Measurements from ENCODE around the gene SNAPC5. TPM values are rescaled to one million over a fixed set of nuclear protein-coding genes. Genes with fewer than 3 reads are reported as not detected.

SNAPC5 gene, protein sequence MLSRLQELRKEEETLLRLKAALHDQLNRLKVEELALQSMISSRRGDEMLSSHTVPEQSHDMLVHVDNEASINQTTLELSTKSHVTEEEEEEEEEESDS
- 36.4 TPM for total RNA-seq (2021; ENCODE audit: unreplicated experiment)
- polyA plus RNA-seq (2012; ENCODE audit: insufficient read length) = 56.4 TPM
- Bru-seq, nascent RNA = percentile 87 among the genes with signal in this experiment
- percentile 78 among the genes with signal in this experiment for BruChase-seq, experiment 1, labeled RNA remaining after a 2-hour chase
- percentile 87 among the genes with signal in this experiment for BruChase-seq, experiment 2, labeled RNA remaining after a 6-hour chase
- long read RNA-seq, transcript SNAPC5-201 (2 exons, 794 nt) = minor isoform, 16 of 52 reads
- long read RNA-seq, transcript SNAPC5-202 (3 exons, 1,002 nt) = major isoform, 20 of 52 reads
- long read RNA-seq, partial matches to known transcripts = 0 of 52 reads
- long read RNA-seq, other reads (novel, unspliced or antisense) = 15 of 52 reads

DNA sequence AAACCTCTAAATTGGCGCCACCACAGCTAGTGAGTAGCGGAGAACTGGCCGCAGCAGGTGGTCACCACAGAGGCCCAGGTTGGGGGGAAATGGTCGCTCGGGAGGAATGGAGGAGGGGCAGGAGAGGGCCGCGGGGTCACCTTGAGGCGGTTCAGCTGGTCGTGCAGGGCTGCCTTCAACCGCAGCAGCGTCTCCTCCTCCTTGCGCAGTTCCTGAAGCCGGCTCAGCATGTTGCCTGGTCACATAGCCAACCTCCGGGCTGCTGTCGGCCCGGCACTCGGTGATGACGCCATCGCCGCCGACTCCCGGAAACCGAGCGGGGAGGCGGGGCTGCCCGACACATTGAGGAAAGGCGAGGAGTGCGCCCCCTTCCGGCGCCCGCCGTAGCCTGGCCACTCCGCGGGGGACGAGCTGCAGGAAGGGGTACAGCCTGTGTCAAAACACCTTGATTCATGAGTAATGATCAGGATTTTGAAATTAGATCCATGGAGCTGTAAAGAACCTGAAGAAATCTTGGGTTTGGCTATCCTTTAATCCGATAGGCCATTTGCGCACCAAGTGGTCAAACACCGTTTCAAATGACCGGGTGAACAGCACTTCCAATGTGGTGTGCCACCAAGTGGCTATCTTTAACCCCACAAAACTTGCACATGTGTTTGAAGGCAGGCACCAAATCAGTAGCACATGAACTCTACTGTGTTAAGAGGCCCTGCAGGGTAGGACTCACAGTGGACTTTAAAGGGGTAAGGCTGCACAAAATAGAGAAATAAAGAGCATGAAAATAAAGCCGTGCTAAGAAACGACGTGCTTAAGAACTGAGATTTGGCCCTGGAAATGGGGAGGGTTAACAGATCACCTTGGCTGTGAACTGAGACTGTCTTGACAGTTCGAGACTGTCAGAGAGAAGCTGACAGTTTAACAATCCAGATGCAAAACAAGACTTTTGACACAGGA lies at the start of gene SNAPC5:
Gene SNAPC5 (minus strand): TSS at position 261 of the 954 bp plus-strand sequence. CDS start 31 bp downstream, at position 230.
- DNase-seq (ENCODE audit: low read depth, low spot score) (peak; percentile 87), ATAC-seq (peak; percentile 92)
- no peaks in the 10 kb centered on the region for H3K27me3 ChIP-seq (ENCODE audit: control insufficient read depth, insufficient read depth, low read length)
- peaks cover 46% of the 10 kb centered on the region for H3K36me3 ChIP-seq (ENCODE audit: control insufficient read depth, insufficient read depth, low read length)
- TF ChIP-seq TCF7L2 (IDR thresholded peaks at IDR 0.05; ENCODE audit: low read depth, low read length) = peak; percentile 61
- peak; percentile 98 for TF ChIP-seq SIN3A (IDR thresholded peaks at IDR 0.05; ENCODE audit: borderline replicate concordance, insufficient read depth, low read depth, low read length)
- TF ChIP-seq, protein P1, sequence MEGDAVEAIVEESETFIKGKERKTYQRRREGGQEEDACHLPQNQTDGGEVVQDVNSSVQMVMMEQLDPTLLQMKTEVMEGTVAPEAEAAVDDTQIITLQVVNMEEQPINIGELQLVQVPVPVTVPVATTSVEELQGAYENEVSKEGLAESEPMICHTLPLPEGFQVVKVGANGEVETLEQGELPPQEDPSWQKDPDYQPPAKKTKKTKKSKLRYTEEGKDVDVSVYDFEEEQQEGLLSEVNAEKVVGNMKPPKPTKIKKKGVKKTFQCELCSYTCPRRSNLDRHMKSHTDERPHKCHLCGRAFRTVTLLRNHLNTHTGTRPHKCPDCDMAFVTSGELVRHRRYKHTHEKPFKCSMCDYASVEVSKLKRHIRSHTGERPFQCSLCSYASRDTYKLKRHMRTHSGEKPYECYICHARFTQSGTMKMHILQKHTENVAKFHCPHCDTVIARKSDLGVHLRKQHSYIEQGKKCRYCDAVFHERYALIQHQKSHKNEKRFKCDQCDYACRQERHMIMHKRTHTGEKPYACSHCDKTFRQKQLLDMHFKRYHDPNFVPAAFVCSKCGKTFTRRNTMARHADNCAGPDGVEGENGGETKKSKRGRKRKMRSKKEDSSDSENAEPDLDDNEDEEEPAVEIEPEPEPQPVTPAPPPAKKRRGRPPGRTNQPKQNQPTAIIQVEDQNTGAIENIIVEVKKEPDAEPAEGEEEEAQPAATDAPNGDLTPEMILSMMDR (IDR thresholded peaks at IDR 0.05) = peak; percentile 99
- TF ChIP-seq, protein P2, sequence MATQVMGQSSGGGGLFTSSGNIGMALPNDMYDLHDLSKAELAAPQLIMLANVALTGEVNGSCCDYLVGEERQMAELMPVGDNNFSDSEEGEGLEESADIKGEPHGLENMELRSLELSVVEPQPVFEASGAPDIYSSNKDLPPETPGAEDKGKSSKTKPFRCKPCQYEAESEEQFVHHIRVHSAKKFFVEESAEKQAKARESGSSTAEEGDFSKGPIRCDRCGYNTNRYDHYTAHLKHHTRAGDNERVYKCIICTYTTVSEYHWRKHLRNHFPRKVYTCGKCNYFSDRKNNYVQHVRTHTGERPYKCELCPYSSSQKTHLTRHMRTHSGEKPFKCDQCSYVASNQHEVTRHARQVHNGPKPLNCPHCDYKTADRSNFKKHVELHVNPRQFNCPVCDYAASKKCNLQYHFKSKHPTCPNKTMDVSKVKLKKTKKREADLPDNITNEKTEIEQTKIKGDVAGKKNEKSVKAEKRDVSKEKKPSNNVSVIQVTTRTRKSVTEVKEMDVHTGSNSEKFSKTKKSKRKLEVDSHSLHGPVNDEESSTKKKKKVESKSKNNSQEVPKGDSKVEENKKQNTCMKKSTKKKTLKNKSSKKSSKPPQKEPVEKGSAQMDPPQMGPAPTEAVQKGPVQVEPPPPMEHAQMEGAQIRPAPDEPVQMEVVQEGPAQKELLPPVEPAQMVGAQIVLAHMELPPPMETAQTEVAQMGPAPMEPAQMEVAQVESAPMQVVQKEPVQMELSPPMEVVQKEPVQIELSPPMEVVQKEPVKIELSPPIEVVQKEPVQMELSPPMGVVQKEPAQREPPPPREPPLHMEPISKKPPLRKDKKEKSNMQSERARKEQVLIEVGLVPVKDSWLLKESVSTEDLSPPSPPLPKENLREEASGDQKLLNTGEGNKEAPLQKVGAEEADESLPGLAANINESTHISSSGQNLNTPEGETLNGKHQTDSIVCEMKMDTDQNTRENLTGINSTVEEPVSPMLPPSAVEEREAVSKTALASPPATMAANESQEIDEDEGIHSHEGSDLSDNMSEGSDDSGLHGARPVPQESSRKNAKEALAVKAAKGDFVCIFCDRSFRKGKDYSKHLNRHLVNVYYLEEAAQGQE (IDR thresholded peaks at IDR 0.05; ENCODE audit: insufficient read depth in 1 of 2, low read depth in 2 of 2, low read length in 1 of 2) = no peak
- TF ChIP-seq POLR2AphosphoS5 (IDR thresholded peaks at IDR 0.05; ENCODE audit: low read depth, low read length) = peak; percentile 97
- no TSS peak for BruUV-seq (replicated peaks)
- peaks cover 47% of the 10 kb centered on the region for H3K4me1 ChIP-seq (ENCODE audit: control insufficient read depth, insufficient read depth, low read length)
- ChIA-PET CTCF (interaction anchor here (0.5 to 1.1 kb wide), 3 partner anchors 14 to 161 kb away, joined by 3 to 4 read pairs (median 3); no protein-coding TSS in a partner anchor), POLR2A (interaction anchor here (0.5 to 1.0 kb wide), 4 partner anchors 90 to 1716 kb away, joined by 3 to 6 read pairs (median 4); partner anchors contain the start of gene TIPIN)
- peak within 1 kb of the TSS; percentile 76 to 99 for H3K4me3 ChIP-seq (ENCODE audit: low read depth in 2 of 2, low read length in 2 of 2)
- intact Hi-C loops (cut with micrococcal nuclease; ENCODE audit: unreplicated experiment) (loop anchor here (5.0 kb wide), 1 partner anchor 110 kb away; the partner anchor contains the start of gene MAP2K1), in situ Hi-C loops (cut with HindIII; ENCODE audit: low pct_unique_long_range_greater_than_20kb, low sequenced_read_pairs) (no loop called here)
- H3K27ac ChIP-seq (ENCODE audit: low read length) = peak within 1 kb of the TSS; percentile 93
- no peaks in the 10 kb centered on the region for H3K9me3 ChIP-seq (ENCODE audit: control insufficient read depth, insufficient read depth, low read depth, low read length)

DNA sequence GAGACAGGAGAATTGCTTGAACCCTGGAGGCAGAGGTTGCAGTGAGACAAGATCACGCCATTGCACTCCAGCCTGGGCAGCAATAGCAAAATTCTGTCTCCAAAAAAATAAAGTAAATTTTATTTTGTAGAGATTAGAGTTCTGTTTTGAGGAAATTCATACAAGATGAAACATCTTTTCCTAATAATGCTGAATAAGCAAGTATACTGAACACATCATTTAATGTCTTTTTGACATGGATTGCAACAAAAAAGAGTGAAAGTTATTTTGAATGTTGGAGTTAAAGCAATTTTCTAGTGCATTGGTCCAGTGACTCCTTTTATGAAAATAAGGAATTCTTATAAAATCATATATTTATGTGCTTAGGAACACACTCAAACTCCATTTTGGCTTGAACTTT lies 47.7 kb upstream of the SNAPC5 start:
- no peaks in the 10 kb centered on the region for H3K27me3 ChIP-seq (ENCODE audit: control insufficient read depth, insufficient read depth, low read length)
- no TSS peak for BruUV-seq (replicated peaks)
- TF ChIP-seq, protein P2 (IDR thresholded peaks at IDR 0.05; ENCODE audit: insufficient read depth in 1 of 2, low read depth in 2 of 2, low read length in 1 of 2) = no peak
- no peak overlapping the region for H3K27ac ChIP-seq (ENCODE audit: low read length)
- H3K36me3 ChIP-seq (ENCODE audit: control insufficient read depth, insufficient read depth, low read length) = 0 out of 2 replicates have a peak, but pooled peaks cover 9% of the 10 kb centered on the region
- ChIA-PET CTCF (no interaction called here), POLR2A (no interaction called here)
- DNase-seq (ENCODE audit: low read depth, low spot score) (no peak), ATAC-seq (no peak)
- no peak overlapping the region for H3K4me3 ChIP-seq (ENCODE audit: low read depth in 2 of 2, low read length in 2 of 2)
- no peaks in the 10 kb centered on the region for H3K9me3 ChIP-seq (ENCODE audit: control insufficient read depth, insufficient read depth, low read depth, low read length)
- H3K4me1 ChIP-seq (ENCODE audit: control insufficient read depth, insufficient read depth, low read length) = no peaks in the 10 kb centered on the region
- intact Hi-C loops (cut with micrococcal nuclease; ENCODE audit: unreplicated experiment) (no loop called here), in situ Hi-C loops (cut with HindIII; ENCODE audit: low pct_unique_long_range_greater_than_20kb, low sequenced_read_pairs) (no loop called here)
